Prostate gland (tissue), 2 donors: ENCODE data around the gene TGM1. TPM values are rescaled to one million over a fixed set of nuclear protein-coding genes. Genes with fewer than 3 reads are reported as not detected.

Source experiments
- DNase-seq: peaks from one replicate; pipeline ENCODE4 v3.0.0-alpha.2; 2019; ENCODE audit warnings: low spot score
- H3K27ac ChIP-seq, 2 donors: fragments of 200-600 bp; sonication (generic); 2 replicates each; pipeline ENCODE4 v1.5.1; 2017 to 2019
- H3K27me3 ChIP-seq: fragments of 200-600 bp; sonication (generic); replicated peaks from 2 replicates; pipeline ENCODE4 v1.5.1; 2019; ENCODE audit not compliant: insufficient read depth
- H3K36me3 ChIP-seq, 2 donors: fragments of 200-600 bp; sonication (generic); 1 replicate in 1 of 2; 2 replicates in 1 of 2; pipeline versions ENCODE4 v1.5.1 to v1.8.1; 2017 to 2019
- H3K4me1 ChIP-seq: fragments of 200-600 bp; sonication (generic); replicated peaks from 2 replicates; pipeline ENCODE4 v1.5.1; 2019
- H3K4me3 ChIP-seq, 2 donors: fragments of 200-600 bp; sonication (generic); 2 replicates each; pipeline ENCODE4 v1.5.1; 2017 to 2019
- H3K9me3 ChIP-seq: fragments of 200-600 bp; sonication (generic); 2 replicates; pipeline ENCODE4 v1.5.1; 2017
- POLR2A ChIP-seq: fragments of 450-650 bp; IDR thresholded peaks from one replicate; pipeline ENCODE4 v1.6.1; 2016; ENCODE audit warnings: antibody characterized with exemption, mild to moderate bottlenecking
- POLR2AphosphoS5 ChIP-seq: sonication (generic); formaldehyde crosslinking; IDR thresholded peaks from one replicate; pipeline ENCODE4 v1.6.1; 2017; ENCODE audit warnings: antibody characterized with exemption
- WGBS: methylation state at CpG from one replicate; pipeline ENCODE4 v1.1.5; 2018; 5-methylcytosine and 5-hydroxymethylcytosine counted together
- intact Hi-C: fragments of 100-400 bp; cut with DNase I; formaldehyde crosslinking; loops from one replicate; pipeline ENCODE4 v1.14.2; 2022
- total RNA-seq, 2 donors: library from RNA; depleted of rRNA; stranded (reverse); fragments of >200 nt; gene quantifications; one replicate each; pipeline ENCODE4 v1.1.0, GENCODE V29; 2016
- TF ChIP-seq, protein P1 (sequence below), 4 experiments: fragments of 200-600 bp in 2 of 4; fragments of 450-650 bp in 2 of 4; sonication (generic) in 2 of 4; IDR thresholded peaks; 1 replicate in 3 of 4; 2 replicates in 1 of 4; pipeline ENCODE4 v1.5.1; 2016 to 2019; ENCODE audit warnings: antibody characterized with exemption in 4 of 4, mild to moderate bottlenecking in 2 of 4, moderate library complexity in 2 of 4

TGM1 gene
- total RNA-seq, 2 donors from 2014 or later, result 6.6 to 11.4 TPM

DNA sequence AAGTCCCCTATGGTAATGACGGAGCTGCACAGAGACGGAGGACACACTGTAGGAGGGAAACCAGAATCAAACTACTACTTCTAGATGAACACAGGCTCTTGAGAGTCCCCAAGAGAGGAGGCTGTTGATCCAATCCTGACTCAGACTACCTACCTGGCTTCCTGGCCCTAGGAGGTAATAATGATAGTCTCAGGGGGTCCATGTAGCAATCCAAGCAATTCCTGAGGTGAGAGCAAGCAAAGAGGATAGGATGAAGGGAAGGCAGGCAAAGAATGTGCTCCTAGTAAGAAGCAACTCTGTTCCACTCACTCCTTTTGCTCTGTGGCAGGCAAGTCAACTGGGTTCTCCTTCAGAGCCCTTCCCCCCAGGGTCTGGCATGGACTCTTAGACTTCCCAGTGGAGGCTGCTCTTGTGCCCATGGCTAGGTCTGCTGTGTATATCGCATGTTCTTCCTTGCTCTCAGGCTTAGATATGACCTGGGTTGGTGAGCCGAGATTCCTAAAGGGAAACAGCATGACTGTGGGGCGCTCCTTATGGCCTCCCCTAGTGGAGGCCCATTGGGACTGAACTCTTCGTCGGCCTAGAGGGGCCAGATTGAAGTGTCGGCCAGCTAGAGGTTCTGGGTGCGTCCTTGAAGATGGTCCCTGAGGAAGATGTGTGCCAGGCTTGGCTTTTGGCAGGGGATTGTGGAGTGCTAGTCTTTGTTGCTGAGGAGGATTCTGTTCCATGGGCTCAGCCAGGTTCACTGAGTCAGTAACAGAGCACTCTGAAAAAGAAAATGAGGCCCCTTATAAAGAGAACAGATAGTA, 22.7 kb downstream of the TGM1 start:
- WGBS, result 93% methylated on average over 9 of the region's 9 CpGs
- Histone ChIP-seq H3K27me3 (no peaks in the 10 kb centered on the region), H3K4me1 (peaks cover 19% of the 10 kb centered on the region), H3K4me3 (no peak overlapping the region), H3K27ac (no peak overlapping the region), H3K36me3 (peaks cover 3 to 6% of the 10 kb centered on the region in 2 donors), H3K9me3 (no peaks in the 10 kb centered on the region)
- intact Hi-C loops, result loop anchor here (5.0 kb wide), 1 partner anchor 202 kb away; the partner anchor contains the start of gene SDR39U1
- TF ChIP-seq, protein P1, sequence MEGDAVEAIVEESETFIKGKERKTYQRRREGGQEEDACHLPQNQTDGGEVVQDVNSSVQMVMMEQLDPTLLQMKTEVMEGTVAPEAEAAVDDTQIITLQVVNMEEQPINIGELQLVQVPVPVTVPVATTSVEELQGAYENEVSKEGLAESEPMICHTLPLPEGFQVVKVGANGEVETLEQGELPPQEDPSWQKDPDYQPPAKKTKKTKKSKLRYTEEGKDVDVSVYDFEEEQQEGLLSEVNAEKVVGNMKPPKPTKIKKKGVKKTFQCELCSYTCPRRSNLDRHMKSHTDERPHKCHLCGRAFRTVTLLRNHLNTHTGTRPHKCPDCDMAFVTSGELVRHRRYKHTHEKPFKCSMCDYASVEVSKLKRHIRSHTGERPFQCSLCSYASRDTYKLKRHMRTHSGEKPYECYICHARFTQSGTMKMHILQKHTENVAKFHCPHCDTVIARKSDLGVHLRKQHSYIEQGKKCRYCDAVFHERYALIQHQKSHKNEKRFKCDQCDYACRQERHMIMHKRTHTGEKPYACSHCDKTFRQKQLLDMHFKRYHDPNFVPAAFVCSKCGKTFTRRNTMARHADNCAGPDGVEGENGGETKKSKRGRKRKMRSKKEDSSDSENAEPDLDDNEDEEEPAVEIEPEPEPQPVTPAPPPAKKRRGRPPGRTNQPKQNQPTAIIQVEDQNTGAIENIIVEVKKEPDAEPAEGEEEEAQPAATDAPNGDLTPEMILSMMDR (IDR thresholded peaks at IDR 0.05), result no peak
- TF ChIP-seq POLR2A, result no peak
- no peak for TF ChIP-seq POLR2AphosphoS5
- DNase-seq, result no peak

DNA sequence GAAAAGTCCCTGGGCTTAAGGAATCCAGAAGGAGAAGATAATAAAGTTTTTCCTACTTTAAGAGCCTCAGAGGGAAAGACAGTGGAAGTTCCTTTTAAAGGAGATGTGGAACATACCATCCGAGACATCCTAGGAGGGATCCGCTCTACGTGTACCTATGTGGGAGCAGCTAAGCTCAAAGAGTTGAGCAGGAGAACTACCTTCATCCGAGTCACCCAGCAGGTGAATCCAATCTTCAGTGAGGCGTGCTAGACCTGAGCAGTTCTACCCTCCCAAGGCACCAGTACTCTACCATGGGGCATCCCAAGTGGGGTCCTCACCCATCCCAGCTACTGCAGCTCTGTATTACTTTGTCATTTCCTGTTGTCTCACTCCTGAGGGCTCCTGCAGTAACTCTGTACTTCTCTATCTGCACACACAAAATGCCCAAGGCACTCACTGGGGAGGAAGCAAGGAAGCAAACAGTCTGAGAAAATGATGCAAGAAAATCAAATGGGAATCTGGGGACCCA, 24.4 kb downstream of the TGM1 start:
- Histone ChIP-seq H3K4me1 (peaks cover 22% of the 10 kb centered on the region), H3K9me3 (no peaks in the 10 kb centered on the region), H3K27me3 (no peaks in the 10 kb centered on the region), H3K27ac (no peak overlapping the region), H3K4me3 (no peak overlapping the region), H3K36me3 (peaks cover 3 to 6% of the 10 kb centered on the region in 2 donors)
- 90% methylated on average over 5 of the region's 5 CpGs for WGBS
- TF ChIP-seq POLR2AphosphoS5 (no peak), POLR2A (no peak)
- TF ChIP-seq, protein P1 (IDR thresholded peaks at IDR 0.05), result no peak
- intact Hi-C loops, result no loop called here
- DNase-seq, result no peak

DNA sequence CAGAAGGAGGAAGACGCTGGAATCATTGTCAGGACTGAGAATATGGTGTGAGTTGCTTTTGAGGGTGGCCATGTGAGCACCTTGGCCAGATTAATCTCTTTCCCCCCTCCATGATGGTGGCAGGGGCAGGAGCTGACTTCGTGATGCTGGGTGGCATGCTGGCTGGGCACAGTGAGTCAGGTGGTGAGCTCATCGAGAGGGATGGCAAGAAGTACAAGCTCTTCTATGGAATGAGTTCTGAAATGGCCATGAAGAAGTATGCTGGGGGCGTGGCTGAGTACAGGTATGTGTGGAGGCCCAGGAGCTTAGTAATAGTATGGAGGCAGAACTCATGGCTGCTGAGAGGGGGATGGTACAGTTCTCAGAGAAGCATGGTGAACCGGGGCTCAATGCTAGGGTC, 24.9 kb downstream of the TGM1 start:
- TF ChIP-seq POLR2A (no peak), POLR2AphosphoS5 (no peak)
- TF ChIP-seq, protein P1 (IDR thresholded peaks at IDR 0.05), result no peak
- Histone ChIP-seq H3K4me3 (no peak overlapping the region), H3K27ac (no peak overlapping the region), H3K9me3 (no peaks in the 10 kb centered on the region), H3K27me3 (no peaks in the 10 kb centered on the region), H3K36me3 (peaks cover 3 to 6% of the 10 kb centered on the region in 2 donors), H3K4me1 (peaks cover 26% of the 10 kb centered on the region)
- 74% methylated on average over 5 of the region's 5 CpGs for WGBS
- DNase-seq, result no peak
- intact Hi-C loops, result no loop called here

DNA sequence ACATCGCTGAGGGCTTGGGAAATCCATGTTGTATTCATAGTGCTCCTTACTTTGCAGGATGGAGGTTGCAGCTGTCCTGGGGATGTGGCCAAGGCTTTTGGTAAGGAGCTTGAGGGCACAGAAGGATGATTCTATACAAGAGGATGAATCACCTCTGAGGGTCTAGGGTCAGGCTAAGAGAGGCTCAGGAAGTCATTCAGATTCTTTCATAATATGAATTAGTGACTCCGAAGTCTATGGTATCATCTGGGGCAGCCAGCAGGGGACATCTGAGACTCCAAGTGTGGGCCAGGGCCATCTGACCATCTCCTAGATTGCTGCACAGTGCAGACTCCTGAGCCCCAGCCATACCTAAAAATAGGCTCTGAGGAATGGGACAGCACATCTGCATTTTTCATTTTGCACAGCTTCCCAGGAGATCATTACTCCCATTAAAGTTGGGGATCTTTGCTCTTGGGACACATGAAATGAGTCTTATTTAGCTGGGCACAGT, 25.5 kb downstream of the TGM1 start:
- Histone ChIP-seq H3K9me3 (no peaks in the 10 kb centered on the region), H3K4me1 (peaks cover 27% of the 10 kb centered on the region), H3K27ac (no peak overlapping the region), H3K36me3 (peaks cover 3 to 6% of the 10 kb centered on the region in 2 donors), H3K4me3 (no peak overlapping the region), H3K27me3 (no peaks in the 10 kb centered on the region)
- TF ChIP-seq POLR2AphosphoS5 (no peak), POLR2A (no peak)
- no peak for DNase-seq
- WGBS, result 84% methylated on average over 2 of the region's 2 CpGs
- intact Hi-C loops, result no loop called here

DNA sequence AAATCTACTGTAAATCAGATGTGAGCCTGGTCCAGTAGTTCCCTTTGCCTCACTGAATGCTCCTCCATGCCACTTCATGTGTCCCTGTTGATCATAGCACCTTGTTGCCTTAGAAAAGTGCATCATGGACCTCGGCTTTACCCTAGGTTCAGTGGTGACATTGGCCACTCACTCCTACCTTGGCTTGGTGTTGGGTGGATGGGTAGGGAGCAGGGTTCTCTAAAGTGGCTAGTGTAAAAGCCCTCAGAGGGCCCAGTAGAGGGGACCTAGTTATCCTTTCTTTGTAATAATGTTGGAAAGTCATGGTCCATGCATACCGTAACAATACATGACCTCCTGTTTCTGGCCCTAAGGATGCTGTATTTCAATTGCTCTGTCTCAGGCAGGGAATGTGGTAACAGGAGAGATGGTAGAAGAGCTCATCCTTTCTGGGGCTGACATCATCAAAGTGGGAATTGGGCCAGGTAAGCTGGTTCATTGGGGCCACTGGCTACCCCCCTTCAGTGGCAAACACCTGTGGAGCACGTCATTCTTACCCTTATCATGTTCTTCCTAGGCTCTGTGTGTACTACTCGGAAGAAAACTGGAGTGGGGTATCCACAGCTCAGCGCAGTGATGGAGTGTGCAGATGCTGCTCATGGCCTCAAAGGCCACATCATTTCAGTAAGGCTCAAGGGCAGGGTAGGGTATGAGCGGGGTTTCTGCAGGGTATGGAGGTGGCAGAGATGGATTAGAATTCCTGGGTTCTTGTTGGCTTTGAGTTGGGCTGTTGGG, 26.1 kb downstream of the TGM1 start:
- no peak for DNase-seq
- 93% methylated on average over 6 of the region's 6 CpGs for WGBS
- intact Hi-C loops, result no loop called here
- no peaks in the 10 kb centered on the region for H3K9me3 ChIP-seq
- H3K36me3 ChIP-seq, result peaks cover 3 to 6% of the 10 kb centered on the region in 2 donors
- TF ChIP-seq, protein P1 (IDR thresholded peaks at IDR 0.05), result no peak
- TF ChIP-seq POLR2A (no peak), POLR2AphosphoS5 (no peak)
- H3K4me1 ChIP-seq, result peaks cover 27% of the 10 kb centered on the region
- no peak overlapping the region for H3K27ac ChIP-seq
- H3K27me3 ChIP-seq, result no peaks in the 10 kb centered on the region
- no peak overlapping the region for H3K4me3 ChIP-seq
